ENCODE data around the gene RFNG. TPM values are rescaled to one million over a fixed set of nuclear protein-coding genes. Genes with fewer than 3 reads are reported as not detected.

The RFNG gene
- total and polyA plus RNA-seq, 2 of the 13 experiments (the other 11 are each of a cell fraction or from before 2014, with no cell fraction given) = 61.4 to 64.0 TPM

- TF ChIP-seq ZBTB3 (CRISPR knock-in tag; IDR thresholded peaks at IDR 0.05; ENCODE audit: borderline replicate concordance, low read depth) (no peak), SNRNP70 (IDR thresholded peaks at IDR 0.05; ENCODE audit: low read depth, low read length) (no peak), ERF (CRISPR knock-in tag; IDR thresholded peaks at IDR 0.05) (0 out of 2 replicates have a peak, but pooled peaks have one; percentile 18), MTA1 (CRISPR knock-in tag; IDR thresholded peaks at IDR 0.05; ENCODE audit: borderline replicate concordance) (no peak), SIN3A (IDR thresholded peaks at IDR 0.05; ENCODE audit: borderline replicate concordance, low read depth, low read length) (no peak), HNRNPLL (IDR thresholded peaks at IDR 0.05; ENCODE audit: low read depth, low read length, poor library complexity, severe bottlenecking) (no peak), EEA1 (CRISPR knock-in tag; IDR thresholded peaks at IDR 0.05; ENCODE audit: borderline replicate concordance) (no peak), HBP1 (CRISPR knock-in tag; IDR thresholded peaks at IDR 0.05; ENCODE audit: low read depth) (no peak), TCF7 (IDR thresholded peaks at IDR 0.05; ENCODE audit: low read depth) (peak; percentile 99), TRAFD1 (CRISPR knock-in tag; IDR thresholded peaks at IDR 0.05; ENCODE audit: borderline replicate concordance) (0 out of 2 replicates have a peak, but pooled peaks have one; percentile 44), RXRA (CRISPR knock-in tag; IDR thresholded peaks at IDR 0.05) (peak; percentile 95; the same call in 1 of the 2 replicates), ZNF576 (CRISPR knock-in tag; IDR thresholded peaks at IDR 0.05) (no peak), PHF5A (CRISPR knock-in tag; IDR thresholded peaks at IDR 0.05; ENCODE audit: low read depth, unreplicated experiment) (no peak), ZGPAT (CRISPR knock-in tag; IDR thresholded peaks at IDR 0.05) (peak; percentile 66; the same call in 1 of the 2 replicates)
- TF ChIP-seq, protein P1, sequence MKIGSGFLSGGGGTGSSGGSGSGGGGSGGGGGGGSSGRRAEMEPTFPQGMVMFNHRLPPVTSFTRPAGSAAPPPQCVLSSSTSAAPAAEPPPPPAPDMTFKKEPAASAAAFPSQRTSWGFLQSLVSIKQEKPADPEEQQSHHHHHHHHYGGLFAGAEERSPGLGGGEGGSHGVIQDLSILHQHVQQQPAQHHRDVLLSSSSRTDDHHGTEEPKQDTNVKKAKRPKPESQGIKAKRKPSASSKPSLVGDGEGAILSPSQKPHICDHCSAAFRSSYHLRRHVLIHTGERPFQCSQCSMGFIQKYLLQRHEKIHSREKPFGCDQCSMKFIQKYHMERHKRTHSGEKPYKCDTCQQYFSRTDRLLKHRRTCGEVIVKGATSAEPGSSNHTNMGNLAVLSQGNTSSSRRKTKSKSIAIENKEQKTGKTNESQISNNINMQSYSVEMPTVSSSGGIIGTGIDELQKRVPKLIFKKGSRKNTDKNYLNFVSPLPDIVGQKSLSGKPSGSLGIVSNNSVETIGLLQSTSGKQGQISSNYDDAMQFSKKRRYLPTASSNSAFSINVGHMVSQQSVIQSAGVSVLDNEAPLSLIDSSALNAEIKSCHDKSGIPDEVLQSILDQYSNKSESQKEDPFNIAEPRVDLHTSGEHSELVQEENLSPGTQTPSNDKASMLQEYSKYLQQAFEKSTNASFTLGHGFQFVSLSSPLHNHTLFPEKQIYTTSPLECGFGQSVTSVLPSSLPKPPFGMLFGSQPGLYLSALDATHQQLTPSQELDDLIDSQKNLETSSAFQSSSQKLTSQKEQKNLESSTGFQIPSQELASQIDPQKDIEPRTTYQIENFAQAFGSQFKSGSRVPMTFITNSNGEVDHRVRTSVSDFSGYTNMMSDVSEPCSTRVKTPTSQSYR (CRISPR knock-in tag; IDR thresholded peaks at IDR 0.05; ENCODE audit: borderline replicate concordance) = peak; percentile 66; the same call in 1 of the 2 replicates
- TF ChIP-seq, protein P2, sequence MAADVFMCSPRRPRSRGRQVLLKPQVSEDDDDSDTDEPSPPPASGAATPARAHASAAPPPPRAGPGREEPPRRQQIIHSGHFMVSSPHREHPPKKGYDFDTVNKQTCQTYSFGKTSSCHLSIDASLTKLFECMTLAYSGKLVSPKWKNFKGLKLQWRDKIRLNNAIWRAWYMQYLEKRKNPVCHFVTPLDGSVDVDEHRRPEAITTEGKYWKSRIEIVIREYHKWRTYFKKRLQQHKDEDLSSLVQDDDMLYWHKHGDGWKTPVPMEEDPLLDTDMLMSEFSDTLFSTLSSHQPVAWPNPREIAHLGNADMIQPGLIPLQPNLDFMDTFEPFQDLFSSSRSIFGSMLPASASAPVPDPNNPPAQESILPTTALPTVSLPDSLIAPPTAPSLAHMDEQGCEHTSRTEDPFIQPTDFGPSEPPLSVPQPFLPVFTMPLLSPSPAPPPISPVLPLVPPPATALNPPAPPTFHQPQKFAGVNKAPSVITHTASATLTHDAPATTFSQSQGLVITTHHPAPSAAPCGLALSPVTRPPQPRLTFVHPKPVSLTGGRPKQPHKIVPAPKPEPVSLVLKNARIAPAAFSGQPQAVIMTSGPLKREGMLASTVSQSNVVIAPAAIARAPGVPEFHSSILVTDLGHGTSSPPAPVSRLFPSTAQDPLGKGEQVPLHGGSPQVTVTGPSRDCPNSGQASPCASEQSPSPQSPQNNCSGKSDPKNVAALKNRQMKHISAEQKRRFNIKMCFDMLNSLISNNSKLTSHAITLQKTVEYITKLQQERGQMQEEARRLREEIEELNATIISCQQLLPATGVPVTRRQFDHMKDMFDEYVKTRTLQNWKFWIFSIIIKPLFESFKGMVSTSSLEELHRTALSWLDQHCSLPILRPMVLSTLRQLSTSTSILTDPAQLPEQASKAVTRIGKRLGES (CRISPR knock-in tag; IDR thresholded peaks at IDR 0.05; ENCODE audit: borderline replicate concordance) = peak; percentile 19; the same call in 1 of the 2 replicates
These were observed 36.2 kb downstream of the RFNG start (continued) for GRCh38 chr17:82015311-82015971.
